Astrocyte of the cerebellum (primary cell): ENCODE results near the gene SIT1.

Experiments
- DNase-seq: peaks from one replicate; pipeline ENCODE4 v3.0.0-alpha.2; 2011; ENCODE audit warnings: low read depth
- H3K4me3 ChIP-seq: 2 replicates; pipeline ENCODE4 v1.5.1; 2011; ENCODE audit warnings: mild to moderate bottlenecking, low read depth, low read length, moderate library complexity
- CTCF ChIP-seq: IDR thresholded peaks from 2 replicates; pipeline ENCODE4 v1.5.1; 2012; ENCODE audit warnings: low read length, low read depth, moderate library complexity, mild to moderate bottlenecking; ENCODE audit errors: missing control alignments
- in situ Hi-C: cut with HindIII; loops from 2 replicates; pipeline ENCODE4 v1.10.0; 2017; ENCODE audit warnings: low sequenced_read_pairs

Gene SIT1

GRCh38 chr9:35611230-35611797, 39.4 kb downstream of the SIT1 start:
- in situ Hi-C loops, result no loop called here
- no peak for DNase-seq
- no peak overlapping the region for H3K4me3 ChIP-seq
- TF ChIP-seq CTCF, result peak; percentile 76

DNA sequence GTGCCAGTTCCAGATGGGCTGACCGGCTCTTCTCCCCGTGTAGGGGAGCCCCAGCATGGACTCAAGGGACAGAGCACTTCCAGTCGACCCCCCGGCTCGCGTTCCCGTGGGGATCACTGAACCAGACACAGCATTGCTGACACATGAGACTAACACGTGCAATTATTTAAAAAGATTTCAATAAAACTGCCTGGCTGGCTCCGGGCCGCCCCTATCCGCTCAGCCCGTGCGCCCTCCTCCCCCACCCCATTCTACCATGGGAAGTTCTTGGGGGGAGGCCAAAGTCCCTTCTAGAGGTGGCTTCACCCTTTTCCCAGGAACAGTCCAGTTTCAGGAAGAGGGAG, 40.9 kb downstream of the SIT1 start:
- no peak overlapping the region for H3K4me3 ChIP-seq
- DNase-seq, result no peak
- in situ Hi-C loops, result loop anchor here (10.0 kb wide), 1 partner anchor 65 kb away; the partner anchor contains the start of gene CA9
- no peak for TF ChIP-seq CTCF

GRCh38 chr9:35609001-35609819, 41.5 kb downstream of the SIT1 start:
- no peak for TF ChIP-seq CTCF
- H3K4me3 ChIP-seq, result no peak overlapping the region
- in situ Hi-C loops, result loop anchor here (10.0 kb wide), 1 partner anchor 66 kb away; the partner anchor contains the start of gene CA9
- DNase-seq, result no peak

GRCh38 chr9:35608221-35608620, 42.5 kb downstream of the SIT1 start:
- no peak for DNase-seq
- in situ Hi-C loops, result loop anchor here (10.0 kb wide), 1 partner anchor 67 kb away; the partner anchor contains the start of gene CA9
- no peak for TF ChIP-seq CTCF
- no peak overlapping the region for H3K4me3 ChIP-seq

DNA sequence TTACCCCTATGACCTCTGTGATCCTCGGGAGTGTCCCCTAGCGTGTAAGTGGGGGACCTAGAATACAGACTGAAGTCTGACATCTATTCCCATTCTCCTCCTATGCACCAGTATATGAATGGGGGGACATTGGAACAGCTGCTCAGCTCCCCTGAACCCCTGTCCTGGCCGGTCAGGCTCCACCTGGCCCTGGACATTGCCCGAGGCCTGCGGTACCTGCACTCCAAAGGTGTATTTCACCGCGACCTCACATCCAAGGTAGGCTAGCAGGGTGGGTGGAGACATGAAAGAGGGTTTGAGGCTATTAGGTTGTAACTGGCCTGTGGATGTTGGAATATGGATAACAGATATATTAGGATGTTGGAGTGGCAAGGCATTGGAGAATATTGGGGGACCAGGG, 44.0 kb downstream of the SIT1 start:
- DNase-seq, result no peak
- no peak overlapping the region for H3K4me3 ChIP-seq
- no peak for TF ChIP-seq CTCF
- in situ Hi-C loops, result loop anchor here (10.0 kb wide), 1 partner anchor 68 kb away; the partner anchor contains the start of gene CA9

GRCh38 chr9:35606138-35606504, 44.6 kb downstream of the SIT1 start:
- in situ Hi-C loops, result loop anchor here (10.0 kb wide), 1 partner anchor 69 kb away; the partner anchor contains the start of gene CA9
- no peak for TF ChIP-seq CTCF
- peak overlapping the region; percentile 64 for H3K4me3 ChIP-seq
- DNase-seq, result no peak
